Osteoblast (primary cell): ENCODE results near the gene ADARB2. TPM values are rescaled to one million over a fixed set of nuclear protein-coding genes. Genes with fewer than 3 reads are reported as not detected.

Source experiments
- DNase-seq: peaks from one replicate; pipeline ENCODE4 v3.0.0; 2011; ENCODE audit warnings: low spot score, mixed read lengths; ENCODE audit not compliant: insufficient read length; ENCODE audit errors: missing footprints
- H2AFZ ChIP-seq: 2 replicates; pipeline ENCODE4 v1.6.0; 2011; ENCODE audit warnings: mild to moderate bottlenecking, low read length
- H3K27ac ChIP-seq: 2 replicates; pipeline ENCODE4 v1.5.1; 2011; ENCODE audit warnings: mild to moderate bottlenecking, low read depth, low read length, moderate library complexity
- H3K27me3 ChIP-seq: 2 replicates; pipeline ENCODE4 v1.6.0; 2012; ENCODE audit warnings: mild to moderate bottlenecking, control low read depth, inconsistent platforms, low read length, moderate library complexity; ENCODE audit not compliant: insufficient read depth
- H3K36me3 ChIP-seq: 2 replicates; pipeline ENCODE4 v1.5.1; 2011; ENCODE audit warnings: mild to moderate bottlenecking, low read length, control low read depth, moderate library complexity; ENCODE audit not compliant: insufficient read depth
- H3K4me1 ChIP-seq: 2 replicates; pipeline ENCODE4 v1.5.1; 2011; ENCODE audit warnings: mild to moderate bottlenecking, low read length, control low read depth, moderate library complexity; ENCODE audit not compliant: insufficient read depth
- H3K4me2 ChIP-seq: 2 replicates; pipeline ENCODE4 v1.6.0; 2011; ENCODE audit warnings: mild to moderate bottlenecking, low read length; ENCODE audit not compliant: insufficient read depth
- H3K4me3 ChIP-seq: fragments of 200-600 bp; sonication (generic); 3 replicates; pipeline ENCODE4 v1.5.1; 2012; ENCODE audit warnings: mild to moderate bottlenecking, low read length, inconsistent platforms; ENCODE audit not compliant: insufficient read depth
- H3K79me2 ChIP-seq: 2 replicates; pipeline ENCODE4 v1.6.0; 2012; ENCODE audit warnings: mild to moderate bottlenecking, low read length, control low read depth, inconsistent platforms; ENCODE audit not compliant: insufficient read depth
- H3K9me3 ChIP-seq: 2 replicates; pipeline ENCODE4 v1.5.1; 2011; ENCODE audit warnings: low read depth, low read length, control low read depth
- H4K20me1 ChIP-seq: 2 replicates; pipeline ENCODE4 v1.6.0; 2012; ENCODE audit warnings: mild to moderate bottlenecking, low read length, control low read depth; ENCODE audit not compliant: insufficient read depth
- CTCF ChIP-seq: IDR thresholded peaks from 2 replicates; pipeline ENCODE4 v1.5.1; 2011; ENCODE audit warnings: mild to moderate bottlenecking, low read depth, low read length, moderate library complexity; ENCODE audit errors: extremely low read depth
- total RNA-seq: library from RNA; depleted of rRNA; stranded (reverse); fragments of >200 nt; gene quantifications from 2 replicates; pipeline ENCODE4 v1.2.3, GENCODE V29; 2012

ADARB2 gene
- total RNA-seq, 1 donor: not detected

- no peak overlapping the region for H2AFZ ChIP-seq
- H3K4me3 ChIP-seq: no peak overlapping the region
- no peak for TF ChIP-seq CTCF
- no peaks in the 10 kb centered on the region for H3K27me3 ChIP-seq
- DNase-seq: no peak
- no peak overlapping the region for H3K4me2 ChIP-seq
- H3K36me3 ChIP-seq: no peaks in the 10 kb centered on the region
- no peaks in the 10 kb centered on the region for H3K4me1 ChIP-seq
- no peak overlapping the region for H3K27ac ChIP-seq
- no peaks in the 10 kb centered on the region for H3K79me2 ChIP-seq
- no peaks in the 10 kb centered on the region for H4K20me1 ChIP-seq
- H3K9me3 ChIP-seq: no peaks in the 10 kb centered on the region
These were observed 145.6 kb downstream of the ADARB2 start for GRCh38 chr10:1591742-1592141.

- Histone ChIP-seq H3K27me3 (no peaks in the 10 kb centered on the region), H3K4me3 (no peak overlapping the region), H3K79me2 (no peaks in the 10 kb centered on the region), H3K36me3 (no peaks in the 10 kb centered on the region), H3K9me3 (no peaks in the 10 kb centered on the region), H3K4me2 (no peak overlapping the region), H2AFZ (no peak overlapping the region), H4K20me1 (no peaks in the 10 kb centered on the region), H3K27ac (no peak overlapping the region), H3K4me1 (no peaks in the 10 kb centered on the region)
- TF ChIP-seq CTCF: no peak
- no peak for DNase-seq
These were observed 146.3 kb downstream of the ADARB2 start for GRCh38 chr10:1591045-1591444.

- Histone ChIP-seq H3K4me2 (no peak overlapping the region), H3K79me2 (no peaks in the 10 kb centered on the region), H3K4me1 (no peaks in the 10 kb centered on the region), H3K4me3 (no peak overlapping the region), H3K27ac (no peak overlapping the region), H4K20me1 (no peaks in the 10 kb centered on the region), H3K27me3 (no peaks in the 10 kb centered on the region), H3K9me3 (no peaks in the 10 kb centered on the region), H3K36me3 (no peaks in the 10 kb centered on the region), H2AFZ (no peak overlapping the region)
- no peak for DNase-seq
- no peak for TF ChIP-seq CTCF
These were observed 148.1 kb downstream of the ADARB2 start for GRCh38 chr10:1589257-1589656.

- no peak for DNase-seq
- no peak overlapping the region for H3K4me3 ChIP-seq
- no peaks in the 10 kb centered on the region for H3K4me1 ChIP-seq
- no peak overlapping the region for H3K4me2 ChIP-seq
- H2AFZ ChIP-seq: no peak overlapping the region
- TF ChIP-seq CTCF: no peak
- no peaks in the 10 kb centered on the region for H4K20me1 ChIP-seq
- no peaks in the 10 kb centered on the region for H3K9me3 ChIP-seq
- H3K27me3 ChIP-seq: no peaks in the 10 kb centered on the region
- H3K27ac ChIP-seq: no peak overlapping the region
- H3K79me2 ChIP-seq: no peaks in the 10 kb centered on the region
- no peaks in the 10 kb centered on the region for H3K36me3 ChIP-seq
These were observed 154.6 kb downstream of the ADARB2 start for GRCh38 chr10:1582739-1583138.
